ENCODE measurements around the gene AP1B1. TPM values are rescaled to one million over a fixed set of nuclear protein-coding genes. Genes with fewer than 3 reads are reported as not detected.

Gene AP1B1
- total RNA-seq, 4 donors from 2014 or later, result 63.5 to 144 (median 95.4) TPM

DNA sequence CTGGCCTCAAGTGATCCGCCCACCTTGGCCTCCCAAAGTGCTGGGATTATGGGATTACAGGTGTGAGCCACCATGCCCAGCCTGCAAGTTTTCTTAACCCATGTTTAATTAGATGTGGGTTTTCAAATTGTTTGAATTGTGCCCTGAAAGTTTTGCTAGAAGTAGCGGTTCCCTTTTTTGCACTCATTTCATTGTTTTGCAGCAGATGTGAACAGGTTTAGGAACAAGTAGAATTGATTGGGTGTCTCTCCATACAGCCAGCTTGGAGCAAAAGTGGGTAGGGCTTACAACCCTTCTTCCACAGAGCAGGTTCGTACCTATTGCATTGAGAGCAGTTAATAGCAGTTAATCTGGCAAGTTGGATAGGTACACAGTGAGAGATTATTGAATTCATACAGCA, 104.2 kb downstream of the AP1B1 start:
- no peak overlapping the region for H3K4me3 ChIP-seq
- H3K27me3 ChIP-seq, result no peaks in the 10 kb centered on the region
- H3K36me3 ChIP-seq, result peaks cover 65 to 100% (median 73%) of the 10 kb centered on the region in 3 donors
- H3K27ac ChIP-seq, result no peak overlapping the region
- TF ChIP-seq, protein P1, sequence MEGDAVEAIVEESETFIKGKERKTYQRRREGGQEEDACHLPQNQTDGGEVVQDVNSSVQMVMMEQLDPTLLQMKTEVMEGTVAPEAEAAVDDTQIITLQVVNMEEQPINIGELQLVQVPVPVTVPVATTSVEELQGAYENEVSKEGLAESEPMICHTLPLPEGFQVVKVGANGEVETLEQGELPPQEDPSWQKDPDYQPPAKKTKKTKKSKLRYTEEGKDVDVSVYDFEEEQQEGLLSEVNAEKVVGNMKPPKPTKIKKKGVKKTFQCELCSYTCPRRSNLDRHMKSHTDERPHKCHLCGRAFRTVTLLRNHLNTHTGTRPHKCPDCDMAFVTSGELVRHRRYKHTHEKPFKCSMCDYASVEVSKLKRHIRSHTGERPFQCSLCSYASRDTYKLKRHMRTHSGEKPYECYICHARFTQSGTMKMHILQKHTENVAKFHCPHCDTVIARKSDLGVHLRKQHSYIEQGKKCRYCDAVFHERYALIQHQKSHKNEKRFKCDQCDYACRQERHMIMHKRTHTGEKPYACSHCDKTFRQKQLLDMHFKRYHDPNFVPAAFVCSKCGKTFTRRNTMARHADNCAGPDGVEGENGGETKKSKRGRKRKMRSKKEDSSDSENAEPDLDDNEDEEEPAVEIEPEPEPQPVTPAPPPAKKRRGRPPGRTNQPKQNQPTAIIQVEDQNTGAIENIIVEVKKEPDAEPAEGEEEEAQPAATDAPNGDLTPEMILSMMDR (IDR thresholded peaks at IDR 0.05), result no peak
- no peak for TF ChIP-seq POLR2A (IDR thresholded peaks at IDR 0.05)
- 70 to 80% methylated on average over 2 of the region's 3 CpGs for WGBS, 2 donors
- DNase-seq, result no peak
- intact Hi-C loops (cut with DNase I), result no loop called here
- H3K4me1 ChIP-seq, result no peaks in the 10 kb centered on the region
- H3K9me3 ChIP-seq, result no peaks in the 10 kb centered on the region

DNA sequence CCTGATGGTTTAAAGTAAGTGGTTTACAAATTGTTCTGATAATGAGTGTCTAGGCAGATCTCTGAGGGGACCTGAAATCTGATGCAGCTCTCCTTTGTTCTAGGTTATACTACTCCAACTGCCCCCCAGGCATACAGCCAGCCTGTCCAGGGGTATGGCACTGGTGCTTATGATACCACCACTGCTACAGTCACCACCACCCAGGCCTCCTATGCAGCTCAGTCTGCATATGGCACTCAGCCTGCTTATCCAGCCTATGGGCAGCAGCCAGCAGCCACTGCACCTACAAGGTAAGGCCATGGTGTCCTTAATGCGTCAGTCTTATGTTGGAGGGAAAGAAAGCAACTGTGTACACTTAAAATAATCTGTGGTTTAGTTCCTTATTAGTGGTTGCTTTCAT, 110.4 kb downstream of the AP1B1 start:
- Histone ChIP-seq H3K27me3 (no peaks in the 10 kb centered on the region), H3K27ac (no peak overlapping the region), H3K4me1 (peaks cover 0 to 44% (median 12%) of the 10 kb centered on the region in 3 donors), H3K9me3 (no peaks in the 10 kb centered on the region), H3K36me3 (peaks cover 40 to 100% (median 59%) of the 10 kb centered on the region in 3 donors), H3K4me3 (no peak overlapping the region)
- 83 to 88% methylated on average over 1 of the region's 1 CpG for WGBS, 2 donors
- DNase-seq, result no peak
- TF ChIP-seq, protein P1 (IDR thresholded peaks at IDR 0.05), result no peak
- TF ChIP-seq POLR2A (IDR thresholded peaks at IDR 0.05), result no peak
- intact Hi-C loops (cut with DNase I), result no loop called here

Small RNAs within 50 kb of the gene (small RNA-seq; reads per million reads assigned to genes)
- 0 reads per million in 4 donors for gene AC000041.1
- 0 reads per million in 4 donors for gene MIR3653

Other genes with a start within 250 kb of the AP1B1 start
- gene EMID1, start 182.7 kb downstream of the AP1B1 start, total RNA-seq, result 1 to 10 TPM in 1 of 4 donors, under 1 TPM in 2, not detected in 1; 0.18 to 1.5 (median 0.50) TPM
- gene RHBDD3, start 120.6 kb downstream of the AP1B1 start, total RNA-seq, result 10 to 100 TPM; 14.3 to 28.2 (median 20.1) TPM
- gene EWSR1, start 120.3 kb downstream of the AP1B1 start, total RNA-seq, result 100 to 1,000 TPM; 124 to 217 (median 174) TPM
- gene GAS2L1, start 81.9 kb downstream of the AP1B1 start, total RNA-seq, result 10 to 100 TPM; 26.9 to 52.1 (median 36.9) TPM
- gene RASL10A, start 72.9 kb downstream of the AP1B1 start, total RNA-seq, result 1 to 10 TPM in 1 of 4 donors, under 1 TPM in 2, not detected in 1; 0.38 to 3.5 (median 0.75) TPM
- not detected for gene RFPL1, start 50.0 kb upstream of the AP1B1 start, total RNA-seq
- under 1 TPM in 2 of 4 donors, not detected in 2; 0.44 to 0.95 TPM for gene NEFH, start 91.6 kb upstream of the AP1B1 start, total RNA-seq
- gene THOC5, start 165.2 kb upstream of the AP1B1 start, total RNA-seq, result 10 to 100 TPM; 17.5 to 32.0 (median 25.6) TPM
- gene NIPSNAP1, start 192.5 kb upstream of the AP1B1 start, total RNA-seq, result 10 to 100 TPM; 10.5 to 34.9 (median 19.5) TPM
- 10 to 100 TPM; 25.8 to 45.3 (median 34.1) TPM for gene NF2, start 215.1 kb upstream of the AP1B1 start, total RNA-seq

Data from esophagus squamous epithelium (tissue), 5 donors.